GM12801 (cell line): ENCODE results near the gene PRELID3B.

Source experiments
- TF ChIP-seq, protein P1 (sequence below): IDR thresholded peaks from one replicate; pipeline ENCODE4 v1.5.1; 2011; ENCODE audit warnings: control low read depth; ENCODE audit not compliant: insufficient read length; ENCODE audit errors: extremely low read depth

The PRELID3B gene

DNA sequence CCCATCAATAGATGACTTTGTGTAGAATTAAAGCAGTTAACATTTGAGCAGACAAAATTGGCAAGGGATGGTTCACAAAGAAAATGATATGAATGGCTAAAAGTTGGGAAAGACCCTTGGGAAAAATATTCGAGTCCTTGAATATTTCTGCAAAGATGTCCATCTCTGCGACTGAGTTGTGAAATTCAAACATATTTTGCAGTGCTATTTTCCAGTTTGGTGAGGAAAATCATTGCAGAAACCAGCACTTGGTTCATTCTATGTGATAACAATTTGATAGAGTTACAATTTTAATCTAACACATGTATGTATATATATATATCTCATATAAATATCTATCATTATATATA is 6.1 kb upstream of the PRELID3B start:
- TF ChIP-seq, protein P1, sequence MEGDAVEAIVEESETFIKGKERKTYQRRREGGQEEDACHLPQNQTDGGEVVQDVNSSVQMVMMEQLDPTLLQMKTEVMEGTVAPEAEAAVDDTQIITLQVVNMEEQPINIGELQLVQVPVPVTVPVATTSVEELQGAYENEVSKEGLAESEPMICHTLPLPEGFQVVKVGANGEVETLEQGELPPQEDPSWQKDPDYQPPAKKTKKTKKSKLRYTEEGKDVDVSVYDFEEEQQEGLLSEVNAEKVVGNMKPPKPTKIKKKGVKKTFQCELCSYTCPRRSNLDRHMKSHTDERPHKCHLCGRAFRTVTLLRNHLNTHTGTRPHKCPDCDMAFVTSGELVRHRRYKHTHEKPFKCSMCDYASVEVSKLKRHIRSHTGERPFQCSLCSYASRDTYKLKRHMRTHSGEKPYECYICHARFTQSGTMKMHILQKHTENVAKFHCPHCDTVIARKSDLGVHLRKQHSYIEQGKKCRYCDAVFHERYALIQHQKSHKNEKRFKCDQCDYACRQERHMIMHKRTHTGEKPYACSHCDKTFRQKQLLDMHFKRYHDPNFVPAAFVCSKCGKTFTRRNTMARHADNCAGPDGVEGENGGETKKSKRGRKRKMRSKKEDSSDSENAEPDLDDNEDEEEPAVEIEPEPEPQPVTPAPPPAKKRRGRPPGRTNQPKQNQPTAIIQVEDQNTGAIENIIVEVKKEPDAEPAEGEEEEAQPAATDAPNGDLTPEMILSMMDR, result no peak

DNA sequence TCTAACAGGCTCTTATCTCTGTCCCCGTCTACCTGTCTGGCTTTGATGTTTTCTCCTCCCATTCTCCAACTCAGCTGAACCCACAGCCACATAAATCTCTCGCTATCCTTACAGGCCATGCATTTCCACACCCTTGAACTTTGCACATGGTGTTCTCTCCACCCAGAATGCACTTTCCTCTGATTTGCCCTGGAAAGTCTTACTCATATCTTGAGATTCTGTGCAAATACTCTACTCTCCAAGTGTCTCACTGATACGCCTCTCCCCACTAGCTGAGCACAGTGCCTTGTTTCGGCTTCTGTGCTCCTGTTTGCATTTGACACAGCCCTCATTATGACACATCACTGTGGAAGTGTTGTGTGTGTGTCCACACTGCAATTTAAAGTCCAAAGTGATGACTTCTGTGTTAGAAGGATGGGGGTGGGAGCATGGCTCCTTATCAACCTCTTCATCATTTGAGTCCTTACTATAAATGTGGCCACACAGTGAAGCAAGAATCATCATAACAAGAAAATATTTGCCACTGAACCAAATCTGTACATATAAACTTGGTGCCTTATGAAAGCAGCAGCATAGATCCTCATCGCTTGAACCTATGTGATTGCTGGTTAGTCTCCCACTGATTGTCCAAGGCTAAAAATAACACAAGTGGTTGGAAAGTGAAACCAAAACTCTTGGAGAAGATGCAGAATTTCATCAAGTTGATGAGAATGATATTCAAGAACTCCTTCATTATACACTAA is 5.5 kb upstream of the PRELID3B start:
- TF ChIP-seq, protein P1, result no peak

GRCh38 chr20:59046862-59047261 is 4.3 kb upstream of the PRELID3B start:
- TF ChIP-seq, protein P1, result no peak

DNA sequence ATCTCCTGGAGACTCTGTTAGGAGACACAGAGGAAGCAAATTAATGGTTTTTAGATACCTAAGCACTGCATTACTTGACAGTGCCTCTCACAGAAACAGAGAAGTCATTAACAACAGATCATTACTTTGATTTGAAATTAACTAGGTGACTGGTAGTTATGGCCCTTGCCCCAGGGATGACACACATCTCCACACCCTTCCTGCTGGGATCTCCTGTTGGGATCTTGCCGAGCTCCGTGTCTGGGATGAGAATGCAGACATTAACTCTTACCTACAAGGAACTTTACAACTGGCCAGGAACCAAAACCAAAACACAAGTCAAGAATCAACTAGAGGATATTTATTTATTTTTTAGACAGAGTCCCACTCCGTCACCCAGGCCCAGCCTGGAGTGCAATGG is 2.2 kb upstream of the PRELID3B start:
- TF ChIP-seq, protein P1, result no peak

DNA sequence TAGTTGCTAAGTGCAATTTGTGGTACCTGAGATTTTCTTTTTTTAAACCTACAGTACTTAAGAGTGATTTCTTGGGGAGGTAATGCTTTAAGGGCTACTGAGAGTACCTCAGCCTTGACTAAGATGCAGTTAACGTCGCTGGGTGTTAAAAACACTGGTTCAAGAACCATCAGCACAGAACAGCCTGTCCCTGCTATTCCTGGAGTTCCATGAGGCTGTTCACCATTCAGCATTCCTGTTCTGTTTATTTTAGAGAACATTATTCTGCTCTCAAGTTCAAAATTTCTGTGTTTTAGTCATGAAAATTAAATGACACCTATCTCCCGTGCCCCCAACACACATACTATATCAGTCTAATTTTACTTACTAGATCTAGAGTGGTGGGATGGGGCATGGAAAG is 1.7 kb upstream of the PRELID3B start:
- TF ChIP-seq, protein P1, result no peak

DNA sequence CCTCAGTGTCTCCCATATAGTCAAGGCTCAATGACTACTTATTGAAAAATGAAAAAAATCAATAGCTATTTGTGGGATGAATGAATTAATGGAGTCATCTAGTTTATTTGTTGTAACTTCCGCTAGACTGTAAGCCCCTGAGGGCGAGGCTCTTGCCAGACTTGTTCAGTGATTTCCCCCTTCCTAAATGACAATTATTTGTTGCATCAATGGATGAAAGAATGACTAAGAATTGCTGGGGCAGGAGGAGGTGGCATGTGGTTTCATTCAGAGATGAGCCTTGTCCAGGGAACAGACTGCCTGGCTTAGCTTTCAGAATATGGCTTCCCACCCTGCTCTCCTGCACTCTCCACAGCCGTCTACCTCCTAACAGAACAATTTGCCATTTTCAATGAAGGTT is 1.1 kb upstream of the PRELID3B start:
- TF ChIP-seq, protein P1, result no peak

GRCh38 chr20:59042796-59043631 is 428 bp upstream of the PRELID3B start:
- TF ChIP-seq, protein P1, result no peak
